Kidney epithelial cell (primary cell): ENCODE data around the gene UBL4A. TPM values are rescaled to one million over a fixed set of nuclear protein-coding genes. Genes with fewer than 3 reads are reported as not detected.

ENCODE experiments used
- DNase-seq: peaks from one replicate; pipeline ENCODE4 v3.0.0-alpha.2; 2010; ENCODE audit warnings: low read depth
- H3K27me3 ChIP-seq: 2 replicates; pipeline ENCODE4 v1.6.0; 2011; ENCODE audit warnings: low read length; ENCODE audit not compliant: control insufficient read depth, insufficient read depth
- H3K36me3 ChIP-seq: 2 replicates; pipeline ENCODE4 v1.5.1; 2011; ENCODE audit warnings: low read length; ENCODE audit not compliant: control insufficient read depth, insufficient read depth
- H3K4me3 ChIP-seq: 2 replicates; pipeline ENCODE4 v1.5.1; 2011; ENCODE audit warnings: low read depth, mild to moderate bottlenecking, control low read depth, low read length
- total RNA-seq: library from RNA; depleted of rRNA; stranded (reverse); fragments of >200 nt; gene quantifications from 2 replicates; pipeline ENCODE4 v1.2.3, GENCODE V29; 2015
- TF ChIP-seq, protein P1 (sequence below): IDR thresholded peaks from 2 replicates; pipeline ENCODE4 v1.5.1; 2011; ENCODE audit warnings: mild to moderate bottlenecking, moderate library complexity, low read length, control low read depth, inconsistent platforms; ENCODE audit not compliant: insufficient read depth, poor library complexity, severe bottlenecking

The UBL4A gene
- total RNA-seq, 1 donor from 2014 or later, result 48.3 TPM

DNA sequence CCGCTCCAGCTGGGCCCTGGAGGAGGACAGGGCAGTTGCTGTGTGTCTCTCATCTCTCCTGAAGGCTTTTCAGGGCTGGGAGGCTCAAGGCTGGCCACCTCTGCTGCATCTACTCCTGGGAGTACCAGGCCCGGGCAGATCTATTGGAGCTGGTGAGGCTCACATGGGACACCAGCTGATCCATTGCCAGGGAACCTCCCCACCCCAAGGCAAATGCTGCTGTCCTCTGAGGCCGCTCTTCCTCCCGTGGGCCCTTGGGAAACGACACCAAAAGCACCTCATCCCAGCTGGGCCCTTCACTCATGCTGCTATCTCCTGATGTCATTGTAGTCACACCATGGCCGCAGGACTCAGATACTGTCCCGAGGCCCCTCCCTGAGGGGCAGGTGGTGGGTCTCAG lies 3.6 kb downstream of the UBL4A start:
- no peaks in the 10 kb centered on the region for H3K27me3 ChIP-seq
- TF ChIP-seq, protein P1, sequence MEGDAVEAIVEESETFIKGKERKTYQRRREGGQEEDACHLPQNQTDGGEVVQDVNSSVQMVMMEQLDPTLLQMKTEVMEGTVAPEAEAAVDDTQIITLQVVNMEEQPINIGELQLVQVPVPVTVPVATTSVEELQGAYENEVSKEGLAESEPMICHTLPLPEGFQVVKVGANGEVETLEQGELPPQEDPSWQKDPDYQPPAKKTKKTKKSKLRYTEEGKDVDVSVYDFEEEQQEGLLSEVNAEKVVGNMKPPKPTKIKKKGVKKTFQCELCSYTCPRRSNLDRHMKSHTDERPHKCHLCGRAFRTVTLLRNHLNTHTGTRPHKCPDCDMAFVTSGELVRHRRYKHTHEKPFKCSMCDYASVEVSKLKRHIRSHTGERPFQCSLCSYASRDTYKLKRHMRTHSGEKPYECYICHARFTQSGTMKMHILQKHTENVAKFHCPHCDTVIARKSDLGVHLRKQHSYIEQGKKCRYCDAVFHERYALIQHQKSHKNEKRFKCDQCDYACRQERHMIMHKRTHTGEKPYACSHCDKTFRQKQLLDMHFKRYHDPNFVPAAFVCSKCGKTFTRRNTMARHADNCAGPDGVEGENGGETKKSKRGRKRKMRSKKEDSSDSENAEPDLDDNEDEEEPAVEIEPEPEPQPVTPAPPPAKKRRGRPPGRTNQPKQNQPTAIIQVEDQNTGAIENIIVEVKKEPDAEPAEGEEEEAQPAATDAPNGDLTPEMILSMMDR, result no peak
- no peak overlapping the region for H3K4me3 ChIP-seq
- no peak for DNase-seq
- no peaks in the 10 kb centered on the region for H3K36me3 ChIP-seq

DNA sequence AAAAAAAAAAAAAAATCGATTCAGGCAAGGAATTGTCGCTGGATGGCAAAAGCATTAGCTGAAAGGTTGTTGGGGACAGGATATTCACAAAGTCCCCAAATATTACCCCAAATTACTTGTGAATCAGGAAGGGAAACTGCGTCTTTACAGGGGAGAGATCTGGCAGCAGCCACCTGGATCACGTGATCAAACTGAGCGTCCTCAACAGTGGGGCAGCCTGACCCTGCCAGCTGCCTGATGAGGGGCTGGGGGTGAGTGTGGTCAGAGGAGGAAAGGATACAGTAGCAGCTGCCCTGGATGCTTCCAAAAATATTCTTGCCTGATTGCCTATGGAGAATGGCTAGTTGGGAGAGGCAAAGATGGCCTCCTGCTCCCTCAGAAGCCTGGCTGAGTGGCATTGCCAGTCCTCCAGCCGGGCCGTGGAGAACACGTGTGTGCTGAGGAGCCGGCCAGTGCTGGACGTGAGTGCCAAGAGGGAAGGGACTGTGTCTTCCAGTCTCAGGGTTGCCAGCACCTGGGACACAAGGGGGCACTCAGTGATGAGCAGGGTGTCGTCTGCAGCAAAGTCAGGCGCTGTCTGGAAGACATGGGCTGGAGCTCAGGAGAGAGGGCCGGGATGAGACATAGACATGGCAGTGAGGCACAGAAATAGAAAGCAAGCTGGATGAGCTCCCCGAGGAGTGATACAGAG lies 4.4 kb downstream of the UBL4A start:
- H3K36me3 ChIP-seq, result no peaks in the 10 kb centered on the region
- H3K27me3 ChIP-seq, result no peaks in the 10 kb centered on the region
- no peak overlapping the region for H3K4me3 ChIP-seq
- DNase-seq, result no peak
- TF ChIP-seq, protein P1, result no peak

DNA sequence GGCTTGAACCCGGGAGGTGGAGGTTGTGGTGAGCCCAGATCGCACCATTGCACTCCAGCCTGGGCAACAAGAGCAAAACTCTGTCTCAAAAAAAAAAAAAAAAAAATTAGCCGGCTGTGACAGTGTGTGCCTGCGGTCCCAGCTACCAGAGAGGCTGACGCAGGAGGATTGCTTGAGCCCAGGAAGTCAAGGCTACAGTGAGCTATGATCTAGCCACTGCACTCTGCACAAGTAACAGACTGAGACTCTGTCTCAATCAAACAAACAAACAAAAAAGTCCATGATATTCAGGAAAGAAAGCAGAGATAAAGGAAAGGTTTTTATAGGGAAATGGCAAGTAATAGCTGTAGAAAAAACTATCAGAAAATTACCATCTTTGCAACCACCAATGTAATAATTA lies 5.2 kb downstream of the UBL4A start:
- no peak for DNase-seq

DNA sequence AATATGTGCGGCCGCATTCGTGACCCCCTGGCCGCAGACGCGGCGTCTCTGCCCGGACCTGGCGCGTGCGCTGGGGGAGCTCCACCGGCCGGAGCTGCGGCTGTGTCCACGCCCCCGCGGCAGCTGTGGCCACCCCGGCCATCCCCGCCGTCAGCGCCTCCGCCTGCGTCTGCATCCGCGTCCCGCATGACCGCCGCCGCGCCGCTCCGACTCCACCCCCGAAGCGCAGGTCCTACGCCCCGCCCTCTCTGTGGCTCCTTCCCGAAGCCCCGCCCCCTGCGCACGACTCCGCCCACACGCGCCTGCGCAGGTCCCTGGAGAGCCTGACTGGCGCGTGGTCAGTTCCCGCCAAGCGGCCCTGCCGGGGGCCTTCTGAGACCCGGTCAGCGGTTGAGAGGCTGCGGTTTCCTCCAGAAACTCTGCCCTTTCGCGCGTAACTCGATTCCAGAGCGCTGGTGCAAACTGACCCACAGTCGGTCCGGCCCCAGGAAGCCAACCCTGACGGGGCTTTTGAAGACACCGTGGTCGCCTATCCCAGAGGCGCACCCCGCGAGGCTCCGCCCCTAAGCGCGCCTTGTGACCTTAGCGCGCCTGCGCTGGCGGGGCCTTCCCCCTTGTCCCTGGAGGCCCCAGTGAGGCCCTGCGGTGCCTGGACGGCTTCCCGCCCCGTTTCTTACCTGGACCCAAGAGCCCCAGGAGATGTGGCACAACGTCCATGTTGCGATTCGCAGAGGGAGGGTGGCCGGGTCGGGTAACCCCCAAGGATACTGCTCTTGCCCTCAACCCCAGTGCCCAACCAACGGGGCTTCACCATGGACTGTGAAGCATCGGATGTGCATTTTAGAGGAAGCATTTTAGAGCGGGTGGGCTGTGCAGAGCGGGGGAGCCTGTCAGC lies 7.4 kb downstream of the UBL4A start, which contains the start of gene LAGE3:
Gene LAGE3, minus strand, starts transcription at position 554 of the 895 bp plus-strand sequence. Its CDS starts 366 bp downstream, at position 188.
- no peak for DNase-seq
- peak within 1 kb of the TSS; percentile 48 for H3K4me3 ChIP-seq
- no peaks in the 10 kb centered on the region for H3K36me3 ChIP-seq
- no peaks in the 10 kb centered on the region for H3K27me3 ChIP-seq
- TF ChIP-seq, protein P1, result no peak

More for the DNA sequence above, 5.2 kb downstream of the UBL4A start:
- Histone ChIP-seq H3K4me3 (no peak overlapping the region), H3K27me3 (no peaks in the 10 kb centered on the region), H3K36me3 (no peaks in the 10 kb centered on the region)
- TF ChIP-seq, protein P1, result no peak

DNA sequence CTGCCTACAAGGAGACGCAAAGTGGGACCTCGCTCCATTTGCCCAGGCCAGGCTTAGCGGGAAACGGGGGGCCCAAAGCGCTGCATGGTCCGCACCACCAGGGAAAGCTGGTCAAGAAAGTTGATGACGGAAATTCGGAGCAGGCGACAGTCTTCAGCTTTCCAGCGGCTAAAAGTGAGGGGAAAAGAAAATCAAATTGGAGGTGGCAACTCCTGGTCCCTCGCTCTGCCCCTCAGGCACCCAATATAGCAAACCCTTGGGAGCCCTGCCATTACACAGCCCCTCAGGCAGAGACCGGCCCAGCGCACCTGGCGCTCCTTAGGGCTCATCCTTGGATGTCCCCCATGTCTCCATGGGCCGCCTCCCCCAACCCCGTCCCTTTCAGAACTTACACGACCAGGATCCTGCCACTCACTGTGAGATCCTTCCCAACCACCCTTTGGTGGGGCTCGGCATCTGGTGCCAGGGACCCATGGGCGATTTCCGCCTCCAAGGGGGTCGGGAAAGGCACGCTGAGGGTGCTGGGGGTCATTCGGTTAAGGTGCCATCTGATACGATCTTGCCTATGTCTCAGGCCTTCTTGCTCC lies 8.4 kb downstream of the UBL4A start:
- TF ChIP-seq, protein P1, result no peak
- no peak for DNase-seq
- H3K27me3 ChIP-seq, result no peaks in the 10 kb centered on the region
- H3K4me3 ChIP-seq, result peak overlapping the region; percentile 48
- no peaks in the 10 kb centered on the region for H3K36me3 ChIP-seq
